Lower lobe of right lung (tissue), 2 donors: ENCODE results near the gene ITGB6. TPM values are rescaled to one million over a fixed set of nuclear protein-coding genes. Genes with fewer than 3 reads are reported as not detected.

Experiments used
- ATAC-seq, 2 donors: fragments of 200-7000 bp; cut with Tn5 transposase; one replicate each; pipeline ENCODE4 v1.9.1; 2020 to 2022; ENCODE audit warnings: mild to moderate bottlenecking in 2 of 2, moderate library complexity in 2 of 2
- DNase-seq: peaks from one replicate; pipeline ENCODE4 v3.0.0-alpha.2; 2020
- H3K27ac ChIP-seq: fragments of 200-600 bp; one replicate; pipeline ENCODE4 v1.8.0; 2022
- H3K27me3 ChIP-seq: fragments of 200-600 bp; one replicate; pipeline ENCODE4 v1.8.0; 2022; ENCODE audit warnings: low read depth
- H3K36me3 ChIP-seq: fragments of 200-600 bp; one replicate; pipeline ENCODE4 v1.8.0; 2022; ENCODE audit warnings: mild to moderate bottlenecking
- H3K4me1 ChIP-seq: fragments of 200-600 bp; one replicate; pipeline ENCODE4 v1.8.0; 2022
- H3K4me3 ChIP-seq: fragments of 200-600 bp; one replicate; pipeline ENCODE4 v1.8.0; 2022; ENCODE audit warnings: mild to moderate bottlenecking
- H3K9me3 ChIP-seq: fragments of 200-600 bp; one replicate; pipeline ENCODE4 v1.8.0; 2022
- CTCF ChIP-seq: fragments of 200-600 bp; IDR thresholded peaks from one replicate; pipeline ENCODE4 v1.8.0; 2022; ENCODE audit warnings: antibody characterized with exemption, mild to moderate bottlenecking
- intact Hi-C: fragments of 100-400 bp; cut with DNase I; formaldehyde crosslinking; loops from one replicate; pipeline ENCODE4 v1.11.0; 2022
- total RNA-seq: library from RNA; stranded (reverse); fragmentation: NEBNext Ultra II Directional; extraction: Animal tissue kit (Norgen Biotek cat#: 25700); gene quantifications from one replicate; pipeline ENCODE4 v1.2.1, GENCODE V29; 2021
- donor health status: DM: no; HTN: yes; CAD: no; lungs with severe emphysema.

Gene ITGB6
- total RNA-seq, 1 donor from 2014 or later, result 65.2 TPM

DNA sequence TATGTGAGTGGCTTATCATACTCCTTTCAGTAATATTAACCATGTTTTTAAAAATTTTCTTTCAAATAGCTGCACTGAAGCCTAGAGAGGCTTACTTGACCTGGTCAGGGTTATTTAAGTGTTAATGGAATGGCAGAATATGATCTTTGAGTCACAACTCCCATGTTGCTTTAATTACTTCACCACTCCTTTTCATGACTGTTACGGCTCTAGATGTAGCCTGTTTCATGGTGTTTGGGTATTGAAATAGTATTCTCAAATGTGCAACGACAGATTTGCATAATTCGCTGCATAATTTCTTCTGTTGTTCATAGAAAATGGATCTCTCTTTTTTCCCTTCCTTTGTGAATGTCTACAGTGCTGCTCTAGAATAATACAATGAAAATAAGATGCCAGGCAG, 86.1 kb downstream of the ITGB6 start:
- Histone ChIP-seq H3K36me3 (peaks cover 18% of the 10 kb centered on the region), H3K27ac (no peak overlapping the region), H3K4me3 (no peak overlapping the region), H3K27me3 (no peaks in the 10 kb centered on the region), H3K9me3 (no peaks in the 10 kb centered on the region), H3K4me1 (no peaks in the 10 kb centered on the region)
- DNase-seq, result no peak
- no peak for TF ChIP-seq CTCF
- ATAC-seq, result no peak
- intact Hi-C loops, result no loop called here

DNA sequence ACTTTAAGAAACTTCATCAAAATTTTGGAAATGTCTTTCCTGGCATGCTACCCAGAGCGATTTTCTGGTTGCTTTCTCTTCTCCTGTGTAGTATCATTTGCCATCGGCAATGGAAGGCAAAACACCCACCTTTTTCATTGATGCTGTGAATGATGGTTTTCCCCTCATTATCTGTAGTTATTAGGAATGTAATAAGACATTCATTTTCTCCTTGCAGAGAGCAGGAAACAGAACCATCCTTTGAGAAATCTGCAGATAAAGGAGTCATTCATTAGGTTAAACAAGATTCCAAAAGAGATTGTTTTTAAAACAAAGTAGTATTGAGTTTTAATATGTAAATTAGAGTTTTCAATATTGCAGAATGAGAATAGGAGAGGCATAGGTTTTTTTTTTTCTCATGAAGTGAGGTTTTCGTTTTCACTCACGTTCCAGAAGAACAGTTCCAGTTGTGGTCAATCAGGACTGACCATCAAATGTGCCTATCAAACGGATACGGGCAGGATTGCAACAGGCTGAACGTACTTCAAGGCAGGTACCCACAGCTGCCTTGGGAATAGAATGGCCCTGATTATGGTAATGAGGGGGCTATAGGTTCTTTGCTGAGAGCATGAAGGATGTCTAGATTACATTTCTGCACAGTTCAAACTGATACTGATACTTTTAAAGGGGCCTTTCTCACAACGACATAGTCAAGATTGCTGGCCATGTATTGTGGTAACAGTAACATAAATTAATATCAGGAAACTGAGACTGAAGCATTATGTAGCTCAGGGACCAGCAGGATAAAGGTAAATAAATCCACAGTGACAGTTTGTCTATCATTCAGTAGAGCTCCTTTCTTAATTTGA, 87.9 kb downstream of the ITGB6 start:
- Histone ChIP-seq H3K27me3 (no peaks in the 10 kb centered on the region), H3K9me3 (no peaks in the 10 kb centered on the region), H3K4me3 (no peak overlapping the region), H3K27ac (no peak overlapping the region), H3K4me1 (no peaks in the 10 kb centered on the region), H3K36me3 (peaks cover 29% of the 10 kb centered on the region)
- TF ChIP-seq CTCF, result no peak
- no peak for DNase-seq
- no peak for ATAC-seq
- intact Hi-C loops, result no loop called here

DNA sequence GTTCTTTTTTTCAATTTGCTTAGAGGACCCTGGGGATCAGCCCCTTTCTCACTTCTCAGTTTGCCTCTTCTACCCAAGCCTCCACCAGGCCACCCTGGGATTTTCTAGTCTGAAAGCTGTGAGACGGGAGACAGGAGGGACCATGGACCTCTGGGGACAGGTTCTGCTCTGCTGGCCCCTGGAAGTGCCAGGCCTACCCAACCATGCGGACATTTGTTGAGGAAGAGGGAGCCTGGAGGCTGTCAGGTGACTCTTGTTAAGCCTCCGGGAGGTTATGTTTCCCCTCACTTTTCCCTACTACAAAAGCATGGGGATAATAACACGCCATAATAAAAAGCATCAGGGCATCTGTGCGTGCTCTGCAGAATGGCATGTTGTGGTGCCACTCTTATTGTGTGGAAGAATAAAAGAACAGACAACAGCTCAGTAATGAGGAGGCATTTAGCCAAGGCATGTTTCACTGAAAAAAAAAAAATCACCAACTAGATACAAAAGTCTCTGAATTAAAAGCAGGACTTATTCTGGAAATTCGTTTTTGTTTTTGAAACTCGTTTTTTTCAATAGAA, 89.3 kb downstream of the ITGB6 start:
- intact Hi-C loops, result no loop called here
- Histone ChIP-seq H3K4me1 (no peaks in the 10 kb centered on the region), H3K27ac (no peak overlapping the region), H3K27me3 (no peaks in the 10 kb centered on the region), H3K36me3 (peaks cover 37% of the 10 kb centered on the region), H3K9me3 (no peaks in the 10 kb centered on the region), H3K4me3 (no peak overlapping the region)
- no peak for TF ChIP-seq CTCF
- ATAC-seq, result peak; percentile 17 to 20
- no peak for DNase-seq

GRCh38 chr2:160109939-160110673, 90.0 kb downstream of the ITGB6 start:
- intact Hi-C loops, result no loop called here
- ATAC-seq (peak; percentile 90 to 91), DNase-seq (no peak)
- Histone ChIP-seq H3K36me3 (peaks cover 37% of the 10 kb centered on the region), H3K27me3 (no peaks in the 10 kb centered on the region), H3K4me3 (no peak overlapping the region), H3K9me3 (no peaks in the 10 kb centered on the region), H3K4me1 (no peaks in the 10 kb centered on the region), H3K27ac (no peak overlapping the region)
- TF ChIP-seq CTCF, result peak; percentile 76

GRCh38 chr2:160109243-160109642, 90.8 kb downstream of the ITGB6 start:
- intact Hi-C loops, result no loop called here

More at GRCh38 chr2:160109243-160109642, 90.8 kb downstream of the ITGB6 start:
- no peaks in the 10 kb centered on the region for H3K27me3 ChIP-seq
- H3K4me1 ChIP-seq, result no peaks in the 10 kb centered on the region
- H3K4me3 ChIP-seq, result no peak overlapping the region
- H3K9me3 ChIP-seq, result no peaks in the 10 kb centered on the region
- no peak for DNase-seq
- no peak for ATAC-seq
- peaks cover 37% of the 10 kb centered on the region for H3K36me3 ChIP-seq
- H3K27ac ChIP-seq, result no peak overlapping the region
- TF ChIP-seq CTCF, result no peak
